Measurements from ENCODE around the gene MTHFD1L.
"Not testable (repeated sequence)": the region's sequence is repeated elsewhere in the genome, so short reads cannot be mapped to it uniquely, and the experiment has no call there.

The MTHFD1L gene

DNA sequence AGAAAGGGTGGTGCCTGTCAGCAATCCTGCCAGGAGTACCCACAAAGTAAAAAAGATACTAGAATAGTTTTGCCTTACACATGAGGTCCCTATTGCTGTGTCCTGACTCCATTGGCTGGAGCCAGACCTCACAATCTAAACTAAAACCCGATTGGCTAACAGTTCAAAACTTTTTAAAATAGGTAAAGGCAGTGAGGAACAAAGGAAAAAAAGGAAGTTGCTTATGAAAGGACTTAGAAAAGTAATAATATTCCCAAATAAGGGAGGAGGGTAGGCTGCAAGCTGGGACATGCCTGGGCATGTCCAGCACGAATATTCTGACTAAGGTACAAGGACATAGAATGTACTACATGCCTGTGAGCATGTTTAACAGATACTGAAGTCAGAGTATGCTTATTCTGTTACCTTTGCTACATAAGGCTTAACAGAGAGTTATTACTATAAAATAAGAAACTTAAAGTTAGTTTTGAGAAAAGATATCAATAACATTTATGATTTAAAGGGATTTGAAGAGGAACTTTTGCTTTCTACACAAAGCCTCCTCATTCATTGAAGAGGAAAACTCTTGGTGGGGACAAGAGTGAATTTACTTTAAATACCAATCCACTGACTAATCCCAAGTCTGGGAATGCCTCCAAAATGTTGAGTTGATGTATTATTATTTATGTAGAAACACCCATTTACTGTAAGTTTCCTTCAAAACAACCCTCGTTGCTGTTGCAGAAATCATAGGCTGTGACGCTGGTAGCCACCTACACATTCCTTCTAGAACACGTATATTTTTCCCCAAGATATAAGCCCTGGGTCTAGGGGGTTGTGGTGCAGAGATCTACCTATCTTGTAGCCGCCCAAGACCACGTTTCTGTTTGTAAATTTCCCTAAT lies 8.2 kb upstream of the MTHFD1L start:
- no peak overlapping the region for H3K4me3 Mint-ChIP-seq
- H3K9me3 Mint-ChIP-seq = no peaks in the 10 kb centered on the region
- no peak for ATAC-seq
- H3K36me3 Mint-ChIP-seq = no peaks in the 10 kb centered on the region
- peaks cover 6% of the 10 kb centered on the region for H3K4me1 Mint-ChIP-seq
- no peak overlapping the region for H3K27ac Mint-ChIP-seq
- DNase-seq (ENCODE audit: low spot score in 2 of 2) = no peak

DNA sequence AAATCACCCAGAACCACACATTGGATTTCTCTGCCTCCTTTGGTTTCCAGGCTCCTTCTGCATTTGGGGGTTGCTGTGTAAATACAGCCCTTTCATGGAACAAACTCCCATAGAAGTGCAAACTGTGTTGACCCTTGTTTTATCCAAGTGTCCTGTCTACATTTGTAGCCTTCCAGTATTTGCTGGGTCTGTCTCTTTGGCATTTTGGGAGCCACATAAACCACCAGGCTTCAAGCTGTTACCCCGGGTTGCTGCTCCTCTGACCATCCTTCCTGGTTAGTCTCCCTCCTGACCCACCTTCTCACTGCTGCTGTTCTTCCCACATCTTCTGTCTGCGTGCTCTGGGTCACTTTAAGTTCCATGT lies 7.6 kb upstream of the MTHFD1L start:
- Mint-ChIP-seq H3K4me1 (peaks cover 8% of the 10 kb centered on the region), H3K27ac (no peak overlapping the region), H3K4me3 (no peak overlapping the region), H3K36me3 (no peaks in the 10 kb centered on the region), H3K9me3 (no peaks in the 10 kb centered on the region)
- ATAC-seq = no peak
- DNase-seq (ENCODE audit: low spot score in 2 of 2) = no peak

DNA sequence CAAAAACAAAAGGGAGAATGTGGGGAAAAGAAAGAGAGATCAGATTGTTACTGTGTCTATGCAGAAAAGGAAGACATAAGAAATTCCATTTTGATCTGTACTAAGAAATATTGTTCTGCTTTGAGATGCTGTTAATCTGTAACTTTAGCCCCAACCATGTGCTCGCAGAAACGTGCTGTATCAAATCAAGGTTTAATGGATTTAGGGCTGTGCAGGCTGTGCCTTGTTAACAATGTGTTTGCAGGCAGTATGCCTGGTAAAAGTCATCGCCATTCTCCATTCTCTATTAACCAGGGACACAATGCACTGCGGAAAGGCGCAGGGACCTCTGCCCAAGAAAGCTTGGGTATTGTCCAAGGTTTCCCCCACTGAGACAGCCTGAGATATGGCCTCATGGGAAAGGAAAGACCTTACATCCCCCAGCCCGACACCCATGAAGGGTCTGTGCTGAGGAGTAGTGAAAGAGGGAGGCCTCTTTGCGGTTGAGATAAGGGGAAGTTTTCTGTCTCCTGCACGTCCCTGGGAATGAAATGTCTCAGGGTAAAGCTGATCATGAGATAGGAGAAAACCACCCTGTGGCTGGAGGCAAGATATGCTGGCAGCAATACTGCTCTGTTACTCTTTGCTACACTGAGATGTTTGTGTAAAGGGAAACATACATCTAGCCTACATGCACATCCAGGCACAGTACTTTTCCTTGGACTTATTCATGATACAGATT lies 3.9 kb upstream of the MTHFD1L start:
- not testable (repeated sequence) for H3K4me3 Mint-ChIP-seq; ATAC-seq; H3K9me3 Mint-ChIP-seq; DNase-seq (ENCODE audit: low spot score in 2 of 2); H3K27ac Mint-ChIP-seq; H3K36me3 Mint-ChIP-seq
- H3K4me1 Mint-ChIP-seq = peaks cover 15% of the 10 kb centered on the region

DNA sequence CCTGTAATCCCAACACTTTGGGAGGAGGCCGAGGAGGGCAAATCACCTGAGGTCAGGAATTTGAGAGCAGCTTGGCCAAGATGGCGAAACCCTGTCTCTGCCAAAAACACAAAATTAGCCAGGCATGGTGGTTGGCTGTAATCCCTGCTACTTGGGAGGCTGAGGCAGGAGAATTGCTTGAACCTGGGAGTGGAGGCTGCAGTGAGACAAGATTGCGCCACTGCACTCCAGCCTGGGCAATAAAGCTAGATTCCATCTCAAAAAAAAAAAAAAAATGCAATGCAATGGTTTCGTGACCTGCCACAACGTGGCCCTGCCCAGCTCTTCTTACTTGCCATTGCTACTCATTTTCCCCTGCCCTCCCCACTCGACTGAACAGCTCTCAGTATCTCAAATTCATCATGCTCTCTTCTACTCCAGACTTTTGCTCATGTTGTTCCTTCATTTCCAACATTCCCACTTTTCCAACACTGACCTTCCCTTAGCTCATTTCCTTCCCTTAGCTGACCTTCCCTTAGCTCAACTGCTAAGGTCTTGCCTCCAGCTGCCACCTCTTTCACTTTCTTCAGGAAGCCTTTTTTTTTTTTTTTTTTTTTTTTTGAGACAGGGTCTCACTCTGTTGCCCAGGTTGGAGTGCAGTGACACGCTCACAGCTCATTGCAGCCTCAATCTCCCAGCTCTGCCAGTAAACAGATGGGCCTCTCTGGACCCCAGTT lies 2.1 kb upstream of the MTHFD1L start:
- Mint-ChIP-seq H3K36me3 (peaks cover 15% of the 10 kb centered on the region), H3K27ac (no peak overlapping the region), H3K9me3 (no peaks in the 10 kb centered on the region), H3K4me1 (peaks cover 23% of the 10 kb centered on the region), H3K4me3 (no peak overlapping the region)
- no peak for DNase-seq (ENCODE audit: low spot score in 2 of 2)
- no peak for ATAC-seq

DNA sequence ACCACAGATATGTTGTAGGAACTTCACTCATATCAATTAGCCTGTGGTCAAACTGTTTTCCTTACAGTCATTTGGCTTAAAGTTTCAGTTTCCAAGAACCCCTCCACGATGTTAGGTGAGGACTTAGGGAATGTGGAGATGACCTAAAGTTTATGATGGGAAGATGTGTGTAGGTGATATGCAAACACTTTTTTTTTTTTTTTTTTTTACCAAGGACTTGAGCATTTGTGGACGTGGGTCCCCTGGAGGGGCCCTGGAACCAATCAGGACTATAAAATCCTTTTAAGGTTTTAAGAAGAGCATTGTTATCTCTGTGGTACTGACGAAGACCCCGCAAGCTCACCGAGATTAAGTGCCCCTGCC lies 478 bp upstream of the MTHFD1L start:
- Mint-ChIP-seq H3K9me3 (no peaks in the 10 kb centered on the region), H3K4me1 (peaks cover 28% of the 10 kb centered on the region), H3K27ac (no peak overlapping the region), H3K4me3 (peak overlapping the region; percentile 87), H3K36me3 (peaks cover 15% of the 10 kb centered on the region)
- DNase-seq (ENCODE audit: low spot score in 2 of 2) = no peak
- no peak for ATAC-seq

DNA sequence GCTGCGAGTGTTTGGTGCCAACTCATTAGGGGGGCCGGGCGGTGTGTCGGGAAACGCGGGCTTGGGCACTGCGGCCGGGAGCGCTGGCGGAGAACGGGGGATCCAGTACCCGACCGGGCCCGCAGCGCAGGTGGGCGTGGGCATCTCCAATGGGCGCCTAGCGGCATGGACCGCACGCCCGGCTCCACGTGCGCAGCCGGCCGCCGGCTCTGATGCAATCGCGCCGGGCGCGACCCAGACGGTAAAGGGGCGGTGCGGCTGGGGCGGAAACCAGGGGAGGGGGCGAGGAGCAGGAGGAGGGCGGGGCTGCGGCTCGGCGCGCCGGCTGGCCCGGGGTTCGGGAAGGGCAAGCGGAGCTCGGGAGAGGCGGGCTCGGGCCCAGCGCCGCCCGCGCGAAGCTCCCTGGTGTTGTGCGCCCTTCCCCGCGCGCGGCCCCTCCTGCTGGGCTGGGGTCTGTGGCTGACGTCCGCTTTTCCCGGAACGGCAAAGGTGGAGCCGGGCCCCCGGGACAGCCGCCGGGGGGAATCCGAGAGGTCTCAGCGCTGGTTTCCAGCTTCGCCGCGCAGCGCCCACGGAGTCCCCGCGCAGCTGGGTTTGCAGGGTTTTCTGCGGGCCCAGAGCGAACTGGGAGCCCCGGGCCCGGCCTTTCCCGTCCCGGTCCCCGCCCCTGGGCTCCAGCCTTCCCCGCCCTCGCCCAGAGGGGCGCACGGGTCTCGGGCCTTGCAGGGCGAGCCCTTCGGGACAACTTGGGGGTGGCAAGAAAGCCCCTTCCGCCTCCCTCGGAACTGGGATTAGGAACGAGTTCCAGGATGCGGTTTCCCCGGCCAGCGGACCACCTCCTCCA lies 867 bp downstream of the MTHFD1L start:
- Mint-ChIP-seq H3K4me1 (peaks cover 28% of the 10 kb centered on the region), H3K9me3 (no peaks in the 10 kb centered on the region), H3K27ac (peak overlapping the region; percentile 82), H3K36me3 (peaks cover 15% of the 10 kb centered on the region), H3K4me3 (peak overlapping the region; percentile 87)
- DNase-seq (ENCODE audit: low spot score in 2 of 2) = peak; percentile 65 to 86
- ATAC-seq = peak; percentile 87

DNA sequence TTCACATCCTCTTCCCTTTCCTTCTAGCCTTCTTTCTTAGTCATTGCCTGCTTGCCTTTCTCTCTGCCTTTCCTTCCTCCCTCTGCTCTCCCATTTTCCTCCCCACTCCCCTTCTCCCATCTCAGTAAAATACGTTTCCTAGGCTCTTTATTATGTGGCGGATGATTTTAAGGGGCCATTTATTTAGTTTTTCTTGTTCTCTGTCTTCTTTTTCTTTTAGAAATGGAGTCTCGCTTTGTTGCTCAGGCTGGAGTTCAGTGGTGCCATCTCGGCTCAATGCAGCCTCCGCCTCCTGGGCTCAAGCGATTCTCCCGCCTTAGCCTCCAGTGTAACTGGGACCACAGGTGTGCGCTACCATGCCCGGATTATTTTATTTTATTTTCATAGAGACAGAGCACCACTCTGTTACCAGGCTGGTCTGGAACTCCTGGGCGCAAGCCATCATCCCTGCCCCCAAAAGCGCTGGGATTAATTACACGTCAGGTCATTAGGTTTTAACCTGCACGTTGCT lies 1.5 kb downstream of the MTHFD1L start:
- Mint-ChIP-seq H3K4me1 (peaks cover 25% of the 10 kb centered on the region), H3K4me3 (peak overlapping the region; percentile 87), H3K36me3 (peaks cover 17% of the 10 kb centered on the region), H3K27ac (peak overlapping the region; percentile 82), H3K9me3 (no peaks in the 10 kb centered on the region)
- ATAC-seq (no peak), DNase-seq (ENCODE audit: low spot score in 2 of 2) (no peak)

DNA sequence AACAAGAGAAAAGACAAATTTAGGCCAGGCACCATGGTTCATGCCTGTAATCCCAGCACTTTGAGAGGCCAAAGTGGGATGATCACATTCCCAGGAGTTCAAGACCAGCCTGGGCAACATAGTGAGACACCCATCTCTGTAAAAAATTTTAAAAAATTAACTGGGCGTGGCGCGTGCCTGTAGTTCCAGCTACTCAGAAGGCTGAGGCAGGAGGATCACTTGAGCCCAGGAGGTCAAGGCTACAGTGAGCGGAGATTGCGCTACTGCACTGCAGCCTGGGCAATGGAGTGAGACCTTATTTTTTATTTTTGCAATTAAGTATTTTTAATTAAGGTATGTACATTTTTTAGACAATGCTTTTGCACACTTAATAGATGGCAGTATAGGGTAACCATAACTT lies 3.3 kb downstream of the MTHFD1L start:
- Mint-ChIP-seq H3K4me1 (peaks cover 20% of the 10 kb centered on the region), H3K36me3 (peaks cover 30% of the 10 kb centered on the region), H3K27ac (no peak overlapping the region), H3K9me3 (no peaks in the 10 kb centered on the region), H3K4me3 (no peak overlapping the region)
- ATAC-seq (no peak), DNase-seq (ENCODE audit: low spot score in 2 of 2) (no peak)

DNA sequence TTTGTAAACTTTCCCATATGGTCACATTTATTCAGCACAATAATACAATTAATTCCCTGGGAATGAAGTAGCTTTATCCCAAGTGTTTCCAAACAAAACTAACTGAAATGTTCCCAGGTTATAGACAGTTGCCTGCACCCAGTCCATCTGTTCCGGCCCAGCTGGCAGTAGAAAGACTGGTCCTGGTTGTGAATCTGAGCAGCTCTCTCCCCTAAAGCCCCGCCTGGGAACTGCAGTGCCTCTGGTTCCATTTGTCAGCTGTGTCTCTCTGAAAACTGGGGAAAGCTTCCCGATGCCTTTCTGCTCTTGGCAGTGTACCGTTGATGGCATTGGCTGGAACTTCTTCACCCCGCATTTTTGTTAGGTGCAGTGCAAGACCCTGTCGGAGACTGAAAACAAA lies 8.7 kb downstream of the MTHFD1L start:
- H3K4me3 Mint-ChIP-seq = no peak overlapping the region
- H3K9me3 Mint-ChIP-seq = no peaks in the 10 kb centered on the region
- ATAC-seq (no peak), DNase-seq (ENCODE audit: low spot score in 2 of 2) (no peak)
- H3K4me1 Mint-ChIP-seq = peaks cover 5% of the 10 kb centered on the region
- H3K36me3 Mint-ChIP-seq = peaks cover 48% of the 10 kb centered on the region
- H3K27ac Mint-ChIP-seq = no peak overlapping the region

DNA sequence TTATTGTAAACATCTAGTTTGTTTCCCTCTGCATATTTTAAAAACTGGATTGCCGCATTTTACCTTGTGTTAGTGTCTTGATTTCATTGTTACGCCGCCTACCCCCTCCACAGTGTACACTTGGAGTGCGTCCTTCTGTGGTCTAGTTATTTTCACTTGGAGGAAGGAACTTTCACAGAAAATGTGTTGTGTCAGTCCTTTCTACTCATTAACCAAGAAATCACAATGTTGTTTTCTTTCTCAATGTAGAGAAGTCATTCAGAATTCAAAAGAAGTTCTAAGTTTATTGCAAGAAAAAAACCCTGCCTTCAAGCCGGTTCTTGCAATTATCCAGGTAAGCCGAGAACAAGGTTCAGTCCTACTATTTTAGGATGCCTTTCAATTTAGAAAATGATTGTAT lies 10.3 kb downstream of the MTHFD1L start:
- Mint-ChIP-seq H3K4me3 (no peak overlapping the region), H3K36me3 (peaks cover 62% of the 10 kb centered on the region), H3K4me1 (peaks cover 8% of the 10 kb centered on the region), H3K9me3 (no peaks in the 10 kb centered on the region), H3K27ac (peak overlapping the region; percentile 51)
- DNase-seq (ENCODE audit: low spot score in 2 of 2) (no peak), ATAC-seq (no peak)

DNA sequence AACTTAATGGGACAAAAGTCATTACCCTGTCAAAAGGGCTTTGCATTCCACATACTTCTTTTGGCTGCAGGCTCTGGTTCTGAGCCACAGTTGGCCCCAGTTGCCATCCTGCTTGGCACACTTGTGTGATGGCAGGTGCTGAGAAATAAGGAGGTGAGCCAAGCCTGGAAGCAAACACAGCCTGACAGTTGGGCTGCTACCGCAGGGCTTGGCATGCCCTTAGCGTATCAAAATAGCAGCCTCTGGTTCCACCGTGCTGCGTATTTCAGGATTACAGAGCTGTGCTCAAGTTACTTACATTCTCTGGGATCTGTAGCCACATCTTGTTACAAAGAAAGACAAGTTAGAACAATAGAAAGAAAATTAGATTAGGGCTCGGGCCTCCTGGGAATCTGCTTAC lies 11.1 kb downstream of the MTHFD1L start:
- ATAC-seq = no peak
- H3K4me3 Mint-ChIP-seq = no peak overlapping the region
- DNase-seq (ENCODE audit: low spot score in 2 of 2) = no peak
- H3K9me3 Mint-ChIP-seq = no peaks in the 10 kb centered on the region
- H3K27ac Mint-ChIP-seq = no peak overlapping the region
- H3K36me3 Mint-ChIP-seq = peaks cover 68% of the 10 kb centered on the region
- peaks cover 8% of the 10 kb centered on the region for H3K4me1 Mint-ChIP-seq

DNA sequence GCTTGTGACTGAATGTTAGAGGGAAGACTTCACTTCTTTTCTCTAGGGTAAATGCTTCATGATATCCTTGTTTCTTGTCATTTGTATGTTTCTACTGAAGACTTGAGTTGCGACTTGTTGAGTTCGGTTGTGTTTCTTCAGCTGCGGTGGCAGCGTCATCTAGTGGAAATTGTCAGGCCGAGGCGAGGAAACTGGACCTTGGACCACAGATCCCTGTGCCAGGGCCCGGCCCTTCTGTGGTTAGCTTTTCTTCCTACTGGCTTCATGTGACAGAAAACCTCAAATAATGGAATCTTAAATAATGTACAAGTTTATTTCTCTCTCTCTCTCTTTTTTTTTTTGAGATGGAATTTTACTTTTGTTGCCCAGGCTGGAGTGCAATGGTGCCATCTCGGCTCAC lies 12.4 kb downstream of the MTHFD1L start:
- Mint-ChIP-seq H3K36me3 (peaks cover 68% of the 10 kb centered on the region), H3K4me3 (no peak overlapping the region), H3K27ac (no peak overlapping the region), H3K4me1 (peaks cover 8% of the 10 kb centered on the region), H3K9me3 (no peaks in the 10 kb centered on the region)
- DNase-seq (ENCODE audit: low spot score in 2 of 2) = no peak
- ATAC-seq = no peak

DNA sequence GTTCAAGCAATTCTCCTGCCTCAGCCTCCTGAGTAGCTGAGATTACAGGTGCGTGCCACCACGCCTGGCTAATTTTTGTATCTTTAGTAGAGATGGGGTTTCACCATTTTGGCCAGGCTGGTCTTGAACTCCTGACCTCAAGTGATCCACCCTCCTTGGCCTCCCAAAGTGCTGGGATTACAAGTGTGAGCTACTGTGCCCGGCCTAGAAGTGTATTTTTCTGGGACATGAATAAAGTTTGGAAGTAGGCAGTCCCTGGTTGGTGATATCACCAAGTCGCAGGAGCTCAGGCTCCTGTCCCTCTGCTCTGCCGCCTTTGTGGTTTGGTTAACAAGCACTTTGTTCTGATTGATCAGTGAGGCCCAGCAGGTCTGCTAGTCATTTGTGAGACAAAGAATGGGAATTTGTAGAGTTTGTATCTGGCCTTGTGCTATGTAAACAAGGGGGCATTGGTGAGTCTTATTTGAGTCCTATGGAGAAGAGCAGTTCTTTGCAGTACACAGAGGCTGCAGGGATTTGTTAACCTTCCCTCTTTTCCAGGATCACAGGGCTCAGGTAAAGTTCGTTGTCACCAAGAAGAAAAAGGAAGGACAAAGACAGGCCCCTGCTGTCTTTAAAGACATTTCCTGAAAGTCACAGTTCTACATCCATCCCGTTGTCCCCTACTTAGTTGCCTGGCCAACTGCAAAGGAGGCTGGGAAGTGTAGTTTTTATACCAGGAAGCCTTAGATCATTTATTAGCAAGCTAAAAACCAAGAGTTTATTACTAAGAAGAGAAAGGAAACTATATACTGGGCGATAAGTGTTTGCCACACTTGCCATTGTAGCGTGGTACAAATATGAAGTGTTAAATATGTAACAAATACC lies 13.1 kb downstream of the MTHFD1L start:
- no peak for DNase-seq (ENCODE audit: low spot score in 2 of 2)
- H3K4me1 Mint-ChIP-seq = peaks cover 8% of the 10 kb centered on the region
- no peak overlapping the region for H3K4me3 Mint-ChIP-seq
- peak overlapping the region; percentile 37 for H3K27ac Mint-ChIP-seq
- H3K36me3 Mint-ChIP-seq = peaks cover 70% of the 10 kb centered on the region
- H3K9me3 Mint-ChIP-seq = no peaks in the 10 kb centered on the region
- ATAC-seq = no peak

DNA sequence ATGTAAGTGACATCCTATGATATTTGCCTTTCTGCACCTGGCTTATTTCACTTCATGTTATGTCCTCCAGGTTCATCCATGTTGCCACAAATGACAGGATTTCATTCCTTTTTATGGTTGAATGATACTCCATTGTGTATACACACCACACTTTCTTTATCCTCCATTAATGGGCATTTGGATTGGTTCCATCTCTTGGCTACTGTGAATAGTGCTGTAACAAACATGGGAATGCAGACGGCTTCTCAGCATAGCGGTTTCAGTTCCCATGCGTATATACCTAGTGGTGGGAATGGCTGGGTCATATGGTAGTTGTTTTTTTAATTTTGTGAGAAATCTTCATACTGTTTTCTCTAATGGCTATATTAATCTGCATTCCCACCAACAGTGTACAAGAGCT lies 14.8 kb downstream of the MTHFD1L start:
- H3K36me3 Mint-ChIP-seq = peaks cover 77% of the 10 kb centered on the region
- H3K4me3 Mint-ChIP-seq = no peak overlapping the region
- peaks cover 8% of the 10 kb centered on the region for H3K4me1 Mint-ChIP-seq
- H3K9me3 Mint-ChIP-seq = no peaks in the 10 kb centered on the region
- no peak for DNase-seq (ENCODE audit: low spot score in 2 of 2)
- H3K27ac Mint-ChIP-seq = no peak overlapping the region
- no peak for ATAC-seq

Data from stimulated activated effector memory CD8-positive, alpha-beta T cell treated with anti-CD3 and anti-CD28 coated beads, Interleukin-12 subunit alpha, Interleukin-12 subunit beta, amount 100 ng/mL, for 72 hours (primary cell).